Lung (tissue), 12 donors: ENCODE data around the gene ZNF536. TPM values are rescaled to one million over a fixed set of nuclear protein-coding genes. Genes with fewer than 3 reads are reported as not detected.

Experiments
- ATAC-seq: fragments of 200-7000 bp; cut with Tn5 transposase; one replicate; pipeline ENCODE4 v1.9.1; 2020; ENCODE audit warnings: moderate number of reproducible peaks; ENCODE audit not compliant: insufficient read depth, low FRiP score
- DNase-seq, 3 donors: peaks; one replicate each; pipeline ENCODE4 v3.0.0-alpha.2; 2013 to 2017
- H3K27ac ChIP-seq, 2 donors: one replicate each; pipeline ENCODE4 v1.5.1; 2013; ENCODE audit warnings: mild to moderate bottlenecking in 2 of 2, moderate library complexity in 2 of 2, control low read depth in 1 of 2, inconsistent platforms in 1 of 2, low read depth in 1 of 2, low read length in 1 of 2
- H3K27me3 ChIP-seq, 3 donors: one replicate each; pipeline ENCODE4 v1.5.1; 2013; ENCODE audit warnings: low read length in 2 of 3; ENCODE audit not compliant: control insufficient read depth in 3 of 3, insufficient read depth in 3 of 3
- H3K36me3 ChIP-seq, 4 donors: one replicate each; pipeline ENCODE4 v1.5.1; 2013; ENCODE audit warnings: low read length in 4 of 4, mild to moderate bottlenecking in 1 of 4, moderate library complexity in 1 of 4; ENCODE audit not compliant: control insufficient read depth in 4 of 4, insufficient read depth in 4 of 4
- H3K4me1 ChIP-seq, 5 donors: one replicate each; pipeline ENCODE4 v1.5.1; 2013; ENCODE audit warnings: low read length in 5 of 5, mild to moderate bottlenecking in 2 of 5, moderate library complexity in 1 of 5; ENCODE audit not compliant: control insufficient read depth in 5 of 5, insufficient read depth in 5 of 5
- H3K4me3 ChIP-seq: one replicate; pipeline ENCODE4 v1.5.1; 2013; ENCODE audit warnings: mild to moderate bottlenecking, control low read depth, moderate library complexity
- H3K9ac ChIP-seq, 2 donors: one replicate each; pipeline ENCODE4 v1.5.1; 2013; ENCODE audit warnings: low read length in 2 of 2, control low read depth in 1 of 2; ENCODE audit not compliant: insufficient read depth in 1 of 2
- H3K9me3 ChIP-seq, 4 donors: one replicate each; pipeline ENCODE4 v1.5.1; 2013; ENCODE audit warnings: low read length in 3 of 4, mild to moderate bottlenecking in 1 of 4, moderate library complexity in 1 of 4; ENCODE audit not compliant: control insufficient read depth in 4 of 4, insufficient read depth in 3 of 4
- CTCF ChIP-seq: IDR thresholded peaks from 2 replicates; pipeline ENCODE4 v1.5.1; 2012; ENCODE audit warnings: mild to moderate bottlenecking; ENCODE audit errors: control extremely low read depth, extremely low read depth
- WGBS, 2 donors: extraction: QIAGEN DNeasy Blood & Tissue Kit; methylation state at CpG; one replicate each; pipeline ENCODE4 v1.1.7; 2013; 5-methylcytosine and 5-hydroxymethylcytosine counted together
- polyA plus RNA-seq, 2 donors: library from polyadenylated mRNA; stranded (reverse); fragments of 200-250 nt; gene quantifications; one replicate each; pipeline ENCODE4 v1.2.1, GENCODE V29; 2013
- total RNA-seq, 2 donors: library from RNA; depleted of rRNA in 1 of 2; stranded (reverse); fragments of >200 nt in 1 of 2; gene quantifications; one replicate each; pipeline ENCODE4 v1.2.1, GENCODE V29; 2014 to 2021
- donor health status: control.
- donor health status: control.
- donor health status: Bipolar disorder and iron deficiency.
- donor health status: healthy.
- donor health status: DM: yes; HTN: yes; CAD: no.

Gene ZNF536
- total and polyA plus RNA-seq, 4 donors: 0.07 to 5.6 (median 0.21) TPM

GRCh38 chr19:30602661-30603350 is 230.6 kb downstream of the ZNF536 start:
- H3K27ac ChIP-seq: no peak overlapping the region
- no peak overlapping the region for H3K4me3 ChIP-seq
- 80 to 84% methylated on average over 10 of the region's 10 CpGs for WGBS, 2 donors
- no peaks in the 10 kb centered on the region for H3K36me3 ChIP-seq
- H3K9me3 ChIP-seq: peaks cover 0 to 3% (median 0%) of the 10 kb centered on the region in 4 donors
- no peak for TF ChIP-seq CTCF
- no peak for DNase-seq
- peaks cover 0 to 10% (median 0%) of the 10 kb centered on the region in 3 donors for H3K27me3 ChIP-seq
- H3K4me1 ChIP-seq: no peaks in the 10 kb centered on the region
- no peak overlapping the region for H3K9ac ChIP-seq
- no peak for ATAC-seq

GRCh38 chr19:30604657-30605056 is 232.5 kb downstream of the ZNF536 start:
- no peak for TF ChIP-seq CTCF
- 77 to 90% methylated on average over 6 of the region's 6 CpGs for WGBS, 2 donors
- Histone ChIP-seq H3K36me3 (no peaks in the 10 kb centered on the region), H3K27me3 (peaks cover 0 to 3% (median 0%) of the 10 kb centered on the region in 3 donors), H3K4me3 (no peak overlapping the region), H3K9ac (no peak overlapping the region), H3K4me1 (no peaks in the 10 kb centered on the region), H3K9me3 (peaks cover 0 to 3% (median 0%) of the 10 kb centered on the region in 4 donors), H3K27ac (no peak overlapping the region)
- ATAC-seq (no peak), DNase-seq (no peak)

- H3K27me3 ChIP-seq: peaks cover 0 to 3% (median 0%) of the 10 kb centered on the region in 3 donors
- H3K27ac ChIP-seq: no peak overlapping the region
- peaks cover 0 to 3% (median 0%) of the 10 kb centered on the region in 4 donors for H3K9me3 ChIP-seq
- H3K9ac ChIP-seq: no peak overlapping the region
- no peak overlapping the region for H3K4me3 ChIP-seq
- TF ChIP-seq CTCF: no peak
- no peaks in the 10 kb centered on the region for H3K36me3 ChIP-seq
- no peaks in the 10 kb centered on the region for H3K4me1 ChIP-seq
- DNase-seq (no peak), ATAC-seq (no peak)
- 90 to 93% methylated on average over 3 of the region's 3 CpGs for WGBS, 2 donors
Measured at GRCh38 chr19:30605333-30605732, 233.1 kb downstream of the ZNF536 start.
